ENCODE data around the gene TSGA10.

The TSGA10 gene, protein sequence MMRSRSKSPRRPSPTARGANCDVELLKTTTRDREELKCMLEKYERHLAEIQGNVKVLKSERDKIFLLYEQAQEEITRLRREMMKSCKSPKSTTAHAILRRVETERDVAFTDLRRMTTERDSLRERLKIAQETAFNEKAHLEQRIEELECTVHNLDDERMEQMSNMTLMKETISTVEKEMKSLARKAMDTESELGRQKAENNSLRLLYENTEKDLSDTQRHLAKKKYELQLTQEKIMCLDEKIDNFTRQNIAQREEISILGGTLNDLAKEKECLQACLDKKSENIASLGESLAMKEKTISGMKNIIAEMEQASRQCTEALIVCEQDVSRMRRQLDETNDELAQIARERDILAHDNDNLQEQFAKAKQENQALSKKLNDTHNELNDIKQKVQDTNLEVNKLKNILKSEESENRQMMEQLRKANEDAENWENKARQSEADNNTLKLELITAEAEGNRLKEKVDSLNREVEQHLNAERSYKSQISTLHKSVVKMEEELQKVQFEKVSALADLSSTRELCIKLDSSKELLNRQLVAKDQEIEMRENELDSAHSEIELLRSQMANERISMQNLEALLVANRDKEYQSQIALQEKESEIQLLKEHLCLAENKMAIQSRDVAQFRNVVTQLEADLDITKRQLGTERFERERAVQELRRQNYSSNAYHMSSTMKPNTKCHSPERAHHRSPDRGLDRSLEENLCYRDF

DNA sequence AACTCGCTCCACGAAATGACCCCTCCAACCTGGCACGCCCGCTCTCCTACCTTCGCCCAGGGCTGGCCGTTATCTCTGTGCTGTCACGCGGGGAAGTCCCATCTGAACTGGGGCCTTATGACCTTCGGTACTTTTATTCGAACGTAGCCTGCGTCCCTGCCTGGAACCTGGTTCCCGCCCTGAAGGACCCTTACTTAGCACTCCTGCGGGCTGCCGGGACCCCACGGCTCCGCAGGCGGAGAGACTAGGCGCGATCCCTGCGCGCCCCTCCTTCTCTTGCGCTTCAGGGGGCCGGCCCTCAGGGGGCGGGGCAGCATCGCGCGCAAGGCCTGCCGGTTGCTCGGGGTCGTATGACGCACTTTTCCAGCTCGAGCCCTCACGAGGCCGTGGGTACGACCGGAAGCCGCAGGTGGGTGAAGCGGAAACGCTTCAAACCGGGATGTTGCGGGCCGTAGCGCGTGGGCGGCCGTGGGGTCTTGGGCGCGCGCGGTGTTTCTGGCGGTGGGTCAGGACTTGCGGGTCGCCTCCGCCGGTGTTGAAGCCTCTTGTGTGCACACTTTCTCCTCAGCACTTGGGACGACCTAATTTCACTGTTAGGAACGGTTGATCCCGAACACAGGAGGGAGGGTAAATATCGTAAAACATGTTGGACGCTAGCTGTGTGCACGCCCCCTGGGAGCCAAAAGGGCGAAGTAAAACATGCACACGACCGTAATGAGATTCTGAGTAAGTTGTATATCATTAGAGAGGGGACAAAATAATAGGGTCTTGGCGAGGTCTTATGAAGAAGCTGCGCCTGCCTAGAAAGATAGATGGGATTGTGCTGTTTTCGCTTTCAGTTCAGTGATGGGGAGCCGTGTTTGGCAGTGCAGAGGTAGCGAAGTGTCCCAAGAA is at the start of gene TSGA10, which contains the start of gene LIPT1:
TSGA10 (minus strand) TSS at position 300 of the 894 bp plus-strand sequence. CDS start 45,503 bp downstream, outside the sequence.
LIPT1 (plus strand) TSS at position 325 of the 894 bp plus-strand sequence. CDS start 6,991 bp downstream, outside the sequence.
- ATAC-seq, result peak; percentile 98
- TF ChIP-seq, protein P1, sequence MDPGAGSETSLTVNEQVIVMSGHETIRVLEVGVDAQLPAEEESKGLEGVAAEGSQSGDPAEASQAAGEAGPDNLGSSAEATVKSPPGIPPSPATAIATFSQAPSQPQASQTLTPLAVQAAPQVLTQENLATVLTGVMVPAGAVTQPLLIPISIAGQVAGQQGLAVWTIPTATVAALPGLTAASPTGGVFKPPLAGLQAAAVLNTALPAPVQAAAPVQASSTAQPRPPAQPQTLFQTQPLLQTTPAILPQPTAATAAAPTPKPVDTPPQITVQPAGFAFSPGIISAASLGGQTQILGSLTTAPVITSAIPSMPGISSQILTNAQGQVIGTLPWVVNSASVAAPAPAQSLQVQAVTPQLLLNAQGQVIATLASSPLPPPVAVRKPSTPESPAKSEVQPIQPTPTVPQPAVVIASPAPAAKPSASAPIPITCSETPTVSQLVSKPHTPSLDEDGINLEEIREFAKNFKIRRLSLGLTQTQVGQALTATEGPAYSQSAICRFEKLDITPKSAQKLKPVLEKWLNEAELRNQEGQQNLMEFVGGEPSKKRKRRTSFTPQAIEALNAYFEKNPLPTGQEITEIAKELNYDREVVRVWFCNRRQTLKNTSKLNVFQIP (CRISPR knock-in tag; IDR thresholded peaks at IDR 0.05; ENCODE audit: borderline replicate concordance, low read depth), result no peak
- TF ChIP-seq ARNTL (CRISPR knock-in tag; IDR thresholded peaks at IDR 0.05; ENCODE audit: borderline replicate concordance, low read depth), result no peak
- TF ChIP-seq OSR1 (CRISPR knock-in tag; IDR thresholded peaks at IDR 0.05), result no peak
- TF ChIP-seq PPARA (CRISPR knock-in tag; IDR thresholded peaks at IDR 0.05; ENCODE audit: borderline replicate concordance), result no peak
- no peak for TF ChIP-seq RARB (CRISPR knock-in tag; IDR thresholded peaks at IDR 0.05)
- no peak for TF ChIP-seq GLIS3 (CRISPR knock-in tag; IDR thresholded peaks at IDR 0.05)
- no peak for TF ChIP-seq ZFP30 (CRISPR knock-in tag; IDR thresholded peaks at IDR 0.05)
- TF ChIP-seq, protein P2, sequence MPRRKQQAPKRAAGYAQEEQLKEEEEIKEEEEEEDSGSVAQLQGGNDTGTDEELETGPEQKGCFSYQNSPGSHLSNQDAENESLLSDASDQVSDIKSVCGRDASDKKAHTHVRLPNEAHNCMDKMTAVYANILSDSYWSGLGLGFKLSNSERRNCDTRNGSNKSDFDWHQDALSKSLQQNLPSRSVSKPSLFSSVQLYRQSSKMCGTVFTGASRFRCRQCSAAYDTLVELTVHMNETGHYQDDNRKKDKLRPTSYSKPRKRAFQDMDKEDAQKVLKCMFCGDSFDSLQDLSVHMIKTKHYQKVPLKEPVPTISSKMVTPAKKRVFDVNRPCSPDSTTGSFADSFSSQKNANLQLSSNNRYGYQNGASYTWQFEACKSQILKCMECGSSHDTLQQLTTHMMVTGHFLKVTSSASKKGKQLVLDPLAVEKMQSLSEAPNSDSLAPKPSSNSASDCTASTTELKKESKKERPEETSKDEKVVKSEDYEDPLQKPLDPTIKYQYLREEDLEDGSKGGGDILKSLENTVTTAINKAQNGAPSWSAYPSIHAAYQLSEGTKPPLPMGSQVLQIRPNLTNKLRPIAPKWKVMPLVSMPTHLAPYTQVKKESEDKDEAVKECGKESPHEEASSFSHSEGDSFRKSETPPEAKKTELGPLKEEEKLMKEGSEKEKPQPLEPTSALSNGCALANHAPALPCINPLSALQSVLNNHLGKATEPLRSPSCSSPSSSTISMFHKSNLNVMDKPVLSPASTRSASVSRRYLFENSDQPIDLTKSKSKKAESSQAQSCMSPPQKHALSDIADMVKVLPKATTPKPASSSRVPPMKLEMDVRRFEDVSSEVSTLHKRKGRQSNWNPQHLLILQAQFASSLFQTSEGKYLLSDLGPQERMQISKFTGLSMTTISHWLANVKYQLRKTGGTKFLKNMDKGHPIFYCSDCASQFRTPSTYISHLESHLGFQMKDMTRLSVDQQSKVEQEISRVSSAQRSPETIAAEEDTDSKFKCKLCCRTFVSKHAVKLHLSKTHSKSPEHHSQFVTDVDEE (CRISPR knock-in tag; IDR thresholded peaks at IDR 0.05), result no peak
- no peak for TF ChIP-seq TCF4 (CRISPR knock-in tag; IDR thresholded peaks at IDR 0.05; ENCODE audit: borderline replicate concordance)
- TF ChIP-seq, protein P3, sequence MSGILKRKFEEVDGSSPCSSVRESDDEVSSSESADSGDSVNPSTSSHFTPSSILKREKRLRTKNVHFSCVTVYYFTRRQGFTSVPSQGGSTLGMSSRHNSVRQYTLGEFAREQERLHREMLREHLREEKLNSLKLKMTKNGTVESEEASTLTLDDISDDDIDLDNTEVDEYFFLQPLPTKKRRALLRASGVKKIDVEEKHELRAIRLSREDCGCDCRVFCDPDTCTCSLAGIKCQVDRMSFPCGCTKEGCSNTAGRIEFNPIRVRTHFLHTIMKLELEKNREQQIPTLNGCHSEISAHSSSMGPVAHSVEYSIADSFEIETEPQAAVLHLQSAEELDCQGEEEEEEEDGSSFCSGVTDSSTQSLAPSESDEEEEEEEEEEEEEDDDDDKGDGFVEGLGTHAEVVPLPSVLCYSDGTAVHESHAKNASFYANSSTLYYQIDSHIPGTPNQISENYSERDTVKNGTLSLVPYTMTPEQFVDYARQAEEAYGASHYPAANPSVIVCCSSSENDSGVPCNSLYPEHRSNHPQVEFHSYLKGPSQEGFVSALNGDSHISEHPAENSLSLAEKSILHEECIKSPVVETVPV (CRISPR knock-in tag; IDR thresholded peaks at IDR 0.05), result no peak
- TF ChIP-seq, protein P4, sequence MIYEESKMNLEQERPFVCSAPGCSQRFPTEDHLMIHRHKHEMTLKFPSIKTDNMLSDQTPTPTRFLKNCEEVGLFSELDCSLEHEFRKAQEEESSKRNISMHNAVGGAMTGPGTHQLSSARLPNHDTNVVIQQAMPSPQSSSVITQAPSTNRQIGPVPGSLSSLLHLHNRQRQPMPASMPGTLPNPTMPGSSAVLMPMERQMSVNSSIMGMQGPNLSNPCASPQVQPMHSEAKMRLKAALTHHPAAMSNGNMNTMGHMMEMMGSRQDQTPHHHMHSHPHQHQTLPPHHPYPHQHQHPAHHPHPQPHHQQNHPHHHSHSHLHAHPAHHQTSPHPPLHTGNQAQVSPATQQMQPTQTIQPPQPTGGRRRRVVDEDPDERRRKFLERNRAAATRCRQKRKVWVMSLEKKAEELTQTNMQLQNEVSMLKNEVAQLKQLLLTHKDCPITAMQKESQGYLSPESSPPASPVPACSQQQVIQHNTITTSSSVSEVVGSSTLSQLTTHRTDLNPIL (CRISPR knock-in tag; IDR thresholded peaks at IDR 0.05; ENCODE audit: low read depth), result no peak
- no peak for TF ChIP-seq ZFP3 (CRISPR knock-in tag; IDR thresholded peaks at IDR 0.05)
- TF ChIP-seq TOX (CRISPR knock-in tag; IDR thresholded peaks at IDR 0.05; ENCODE audit: borderline replicate concordance), result no peak
- TF ChIP-seq ZNF565 (CRISPR knock-in tag; conservative IDR thresholded peaks at IDR 0.05; ENCODE audit: low read depth), result no peak
- no peak for TF ChIP-seq BACH2 (CRISPR knock-in tag; IDR thresholded peaks at IDR 0.05; ENCODE audit: borderline replicate concordance)

DNA sequence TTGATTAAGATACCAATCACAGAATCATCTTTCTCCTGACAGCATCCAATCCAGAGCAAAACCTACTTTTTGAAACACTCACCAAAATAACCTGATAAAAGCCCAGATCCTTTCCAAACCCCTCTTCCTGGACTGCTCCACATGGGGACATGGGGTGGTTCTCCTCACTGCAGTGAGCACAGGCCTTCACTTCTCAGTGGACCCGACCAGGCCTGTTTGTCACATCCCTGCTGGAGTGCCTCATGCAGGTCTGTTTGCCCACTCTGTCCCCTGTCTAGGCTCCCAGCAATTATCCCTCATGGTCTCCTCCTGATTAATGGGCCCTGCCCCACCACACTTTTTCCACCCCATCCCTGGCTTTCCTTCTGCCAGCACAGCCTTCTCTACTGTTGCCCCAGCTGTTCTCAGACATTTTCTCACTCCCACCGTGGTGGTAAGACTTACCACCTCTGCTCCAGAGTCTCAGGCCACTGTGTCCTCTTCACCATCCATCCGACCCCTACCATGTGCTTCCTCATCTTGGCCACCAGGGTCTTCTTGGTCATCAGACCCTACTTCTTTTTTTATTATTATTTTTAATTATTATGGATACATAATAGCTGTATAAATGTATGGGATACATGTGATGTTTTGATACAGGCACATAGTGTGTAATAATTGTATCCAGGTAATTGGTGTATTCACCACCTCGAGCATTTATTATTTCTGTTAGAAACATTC is 47.4 kb upstream of the TSGA10 start:
- no peak for ATAC-seq
- no peak for TF ChIP-seq ZC3H10 (CRISPR knock-in tag; IDR thresholded peaks at IDR 0.05)
- TF ChIP-seq PPARA (CRISPR knock-in tag; IDR thresholded peaks at IDR 0.05; ENCODE audit: borderline replicate concordance), result no peak
- no peak for TF ChIP-seq TCF4 (CRISPR knock-in tag; IDR thresholded peaks at IDR 0.05; ENCODE audit: borderline replicate concordance)
- no peak for TF ChIP-seq ZNF8 (CRISPR knock-in tag; IDR thresholded peaks at IDR 0.05)
- TF ChIP-seq BACH2 (CRISPR knock-in tag; IDR thresholded peaks at IDR 0.05; ENCODE audit: borderline replicate concordance), result no peak
- TF ChIP-seq ZNF565 (CRISPR knock-in tag; conservative IDR thresholded peaks at IDR 0.05; ENCODE audit: low read depth), result no peak
- TF ChIP-seq TOX (CRISPR knock-in tag; IDR thresholded peaks at IDR 0.05; ENCODE audit: borderline replicate concordance), result no peak
- TF ChIP-seq ZFP3 (CRISPR knock-in tag; IDR thresholded peaks at IDR 0.05), result no peak
- TF ChIP-seq, protein P5, sequence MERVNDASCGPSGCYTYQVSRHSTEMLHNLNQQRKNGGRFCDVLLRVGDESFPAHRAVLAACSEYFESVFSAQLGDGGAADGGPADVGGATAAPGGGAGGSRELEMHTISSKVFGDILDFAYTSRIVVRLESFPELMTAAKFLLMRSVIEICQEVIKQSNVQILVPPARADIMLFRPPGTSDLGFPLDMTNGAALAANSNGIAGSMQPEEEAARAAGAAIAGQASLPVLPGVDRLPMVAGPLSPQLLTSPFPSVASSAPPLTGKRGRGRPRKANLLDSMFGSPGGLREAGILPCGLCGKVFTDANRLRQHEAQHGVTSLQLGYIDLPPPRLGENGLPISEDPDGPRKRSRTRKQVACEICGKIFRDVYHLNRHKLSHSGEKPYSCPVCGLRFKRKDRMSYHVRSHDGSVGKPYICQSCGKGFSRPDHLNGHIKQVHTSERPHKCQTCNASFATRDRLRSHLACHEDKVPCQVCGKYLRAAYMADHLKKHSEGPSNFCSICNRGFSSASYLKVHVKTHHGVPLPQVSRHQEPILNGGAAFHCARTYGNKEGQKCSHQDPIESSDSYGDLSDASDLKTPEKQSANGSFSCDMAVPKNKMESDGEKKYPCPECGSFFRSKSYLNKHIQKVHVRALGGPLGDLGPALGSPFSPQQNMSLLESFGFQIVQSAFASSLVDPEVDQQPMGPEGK (CRISPR knock-in tag; IDR thresholded peaks at IDR 0.05; ENCODE audit: borderline replicate concordance), result no peak
- TF ChIP-seq OSR1 (CRISPR knock-in tag; IDR thresholded peaks at IDR 0.05), result no peak
- TF ChIP-seq ESRRG (CRISPR knock-in tag; IDR thresholded peaks at IDR 0.05), result no peak
- TF ChIP-seq ZFP30 (CRISPR knock-in tag; IDR thresholded peaks at IDR 0.05), result no peak
- TF ChIP-seq ZNF70 (CRISPR knock-in tag; IDR thresholded peaks at IDR 0.05), result no peak
- TF ChIP-seq ISL1 (CRISPR knock-in tag; IDR thresholded peaks at IDR 0.05), result no peak

Data from SK-N-SH treated with all-trans-retinoic acid at 6 μM for 48 hours (cell line).